Activated B cell treated with CpG ODN at 0.5 μM for 24 hours (primary cell): ENCODE data around the gene COL3A1. TPM values are rescaled to one million over a fixed set of nuclear protein-coding genes. Genes with fewer than 3 reads are reported as not detected.

Source experiments
- ATAC-seq: fragments of 200-7000 bp; cut with Tn5 transposase; one replicate; pipeline ENCODE4 v1.10.0; 2021; ENCODE audit warnings: low read depth, mild to moderate bottlenecking, moderate library complexity
- CTCF ChIA-PET: fragments of 350-600 bp; sonication (Branson Sonifier 250); formaldehyde crosslinking; loops from one replicate; lab custom pipeline; 2021; ENCODE audit warnings: antibody characterized with exemption; lab: Charles Lee
- POLR2A ChIA-PET: fragments of 350-600 bp; sonication (Branson Sonifier 250); formaldehyde crosslinking; loops from one replicate; lab custom pipeline; 2021; ENCODE audit warnings: antibody characterized with exemption; lab: Charles Lee
- DNase-seq: peaks from one replicate; pipeline ENCODE4 v3.0.0; 2022
- H3K27ac Mint-ChIP-seq: one replicate; pipeline ENCODE4 v1.8.0; 2020; ENCODE audit warnings: mixed read lengths
- H3K27me3 Mint-ChIP-seq: one replicate; pipeline ENCODE4 v1.8.0; 2021; ENCODE audit warnings: mixed read lengths
- H3K36me3 Mint-ChIP-seq: one replicate; pipeline ENCODE4 v1.8.0; 2021; ENCODE audit warnings: low read depth, mixed read lengths
- H3K4me1 Mint-ChIP-seq: one replicate; pipeline ENCODE4 v1.8.0; 2021; ENCODE audit warnings: mixed read lengths
- H3K4me3 Mint-ChIP-seq: one replicate; pipeline ENCODE4 v1.8.0; 2020; ENCODE audit warnings: mild to moderate bottlenecking, mixed read lengths
- H3K9me3 Mint-ChIP-seq: one replicate; pipeline ENCODE4 v1.8.0; 2020; ENCODE audit warnings: mixed read lengths
- intact Hi-C: fragments of 100-400 bp; cut with micrococcal nuclease; formaldehyde crosslinking; loops from one replicate; pipeline ENCODE4 v1.15.1; 2024
- total RNA-seq: library from RNA; stranded (reverse); gene quantifications from 2 replicates; pipeline ENCODE4 v1.2.3, GENCODE V29; 2022
- TF ChIP-seq, protein P1 (sequence below): fragments of 200-600 bp; IDR thresholded peaks from one replicate; pipeline ENCODE4 v1.8.0; 2022; ENCODE audit warnings: antibody characterized with exemption, mild to moderate bottlenecking

The COL3A1 gene
- total RNA-seq, 1 donor from 2014 or later = not detected

GRCh38 chr2:189015359-189015758 is 41.2 kb downstream of the COL3A1 start:
- Mint-ChIP-seq H3K27me3 (no peaks in the 10 kb centered on the region), H3K4me3 (no peak overlapping the region), H3K4me1 (no peaks in the 10 kb centered on the region), H3K27ac (no peak overlapping the region), H3K9me3 (no peaks in the 10 kb centered on the region), H3K36me3 (no peaks in the 10 kb centered on the region)
- DNase-seq (no peak), ATAC-seq (no peak)
- ChIA-PET POLR2A (no interaction called here), CTCF (no interaction called here)
- intact Hi-C loops = no loop called here
- TF ChIP-seq, protein P1, sequence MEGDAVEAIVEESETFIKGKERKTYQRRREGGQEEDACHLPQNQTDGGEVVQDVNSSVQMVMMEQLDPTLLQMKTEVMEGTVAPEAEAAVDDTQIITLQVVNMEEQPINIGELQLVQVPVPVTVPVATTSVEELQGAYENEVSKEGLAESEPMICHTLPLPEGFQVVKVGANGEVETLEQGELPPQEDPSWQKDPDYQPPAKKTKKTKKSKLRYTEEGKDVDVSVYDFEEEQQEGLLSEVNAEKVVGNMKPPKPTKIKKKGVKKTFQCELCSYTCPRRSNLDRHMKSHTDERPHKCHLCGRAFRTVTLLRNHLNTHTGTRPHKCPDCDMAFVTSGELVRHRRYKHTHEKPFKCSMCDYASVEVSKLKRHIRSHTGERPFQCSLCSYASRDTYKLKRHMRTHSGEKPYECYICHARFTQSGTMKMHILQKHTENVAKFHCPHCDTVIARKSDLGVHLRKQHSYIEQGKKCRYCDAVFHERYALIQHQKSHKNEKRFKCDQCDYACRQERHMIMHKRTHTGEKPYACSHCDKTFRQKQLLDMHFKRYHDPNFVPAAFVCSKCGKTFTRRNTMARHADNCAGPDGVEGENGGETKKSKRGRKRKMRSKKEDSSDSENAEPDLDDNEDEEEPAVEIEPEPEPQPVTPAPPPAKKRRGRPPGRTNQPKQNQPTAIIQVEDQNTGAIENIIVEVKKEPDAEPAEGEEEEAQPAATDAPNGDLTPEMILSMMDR = no peak

GRCh38 chr2:189016311-189016861 is 42.2 kb downstream of the COL3A1 start:
- Mint-ChIP-seq H3K4me3 (no peak overlapping the region), H3K27me3 (no peaks in the 10 kb centered on the region), H3K4me1 (no peaks in the 10 kb centered on the region), H3K27ac (no peak overlapping the region), H3K36me3 (no peaks in the 10 kb centered on the region), H3K9me3 (no peaks in the 10 kb centered on the region)
- ChIA-PET POLR2A (no interaction called here), CTCF (no interaction called here)
- ATAC-seq = no peak
- no peak for DNase-seq
- TF ChIP-seq, protein P1 = no peak
- intact Hi-C loops = no loop called here

DNA sequence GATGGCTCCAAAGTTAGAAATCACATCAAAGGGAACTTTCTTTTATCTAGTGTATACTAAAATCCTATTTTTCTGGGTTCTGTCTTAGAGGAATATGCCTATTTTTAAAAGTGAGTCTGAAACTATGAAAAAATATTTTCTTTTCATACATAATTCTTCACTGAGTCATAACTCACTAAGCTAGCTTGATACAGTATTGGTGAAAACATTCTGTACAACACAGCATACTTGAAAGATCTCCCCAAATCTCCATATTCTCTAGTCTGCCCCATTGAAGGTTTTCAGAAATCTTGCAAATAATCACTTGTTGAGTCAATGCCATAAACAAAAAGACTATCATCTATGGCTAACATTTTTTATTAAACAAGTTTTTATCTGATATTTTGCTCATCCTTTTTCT is 44.5 kb downstream of the COL3A1 start:
- no peaks in the 10 kb centered on the region for H3K27me3 Mint-ChIP-seq
- H3K4me1 Mint-ChIP-seq = no peaks in the 10 kb centered on the region
- DNase-seq = no peak
- ChIA-PET POLR2A (no interaction called here), CTCF (no interaction called here)
- no peaks in the 10 kb centered on the region for H3K9me3 Mint-ChIP-seq
- H3K4me3 Mint-ChIP-seq = no peak overlapping the region
- H3K36me3 Mint-ChIP-seq = no peaks in the 10 kb centered on the region
- no peak for ATAC-seq
- H3K27ac Mint-ChIP-seq = no peak overlapping the region
- intact Hi-C loops = no loop called here
- TF ChIP-seq, protein P1 = no peak

DNA sequence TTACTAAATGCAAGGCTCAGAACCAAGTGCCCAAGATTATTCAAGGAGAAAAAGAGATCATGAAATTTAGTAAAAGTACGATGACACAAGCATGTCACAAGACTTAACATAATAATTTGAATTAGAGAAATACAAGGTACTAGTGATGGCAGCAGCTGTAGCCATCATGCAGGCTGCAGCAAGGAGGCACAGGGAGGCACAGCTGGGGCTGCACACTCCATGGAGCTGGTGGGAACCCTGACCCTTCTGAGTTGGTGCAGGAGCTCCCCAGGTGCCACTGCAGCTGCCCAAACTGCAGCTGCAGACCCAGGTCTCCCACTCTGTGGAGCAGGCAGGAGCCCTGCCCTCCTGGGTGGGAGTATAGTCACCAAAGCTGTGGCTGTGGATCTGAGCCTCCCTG is 46.0 kb downstream of the COL3A1 start:
- Mint-ChIP-seq H3K4me1 (no peaks in the 10 kb centered on the region), H3K27me3 (no peaks in the 10 kb centered on the region), H3K4me3 (no peak overlapping the region), H3K9me3 (no peaks in the 10 kb centered on the region), H3K36me3 (no peaks in the 10 kb centered on the region), H3K27ac (no peak overlapping the region)
- DNase-seq = no peak
- TF ChIP-seq, protein P1 = no peak
- intact Hi-C loops = no loop called here
- ChIA-PET POLR2A (no interaction called here), CTCF (no interaction called here)
- no peak for ATAC-seq

GRCh38 chr2:189022053-189022481 is 47.9 kb downstream of the COL3A1 start:
- Mint-ChIP-seq H3K27ac (no peak overlapping the region), H3K27me3 (no peaks in the 10 kb centered on the region), H3K9me3 (no peaks in the 10 kb centered on the region), H3K4me1 (no peaks in the 10 kb centered on the region), H3K36me3 (no peaks in the 10 kb centered on the region), H3K4me3 (no peak overlapping the region)
- ChIA-PET CTCF (no interaction called here), POLR2A (no interaction called here)
- intact Hi-C loops = no loop called here
- no peak for DNase-seq
- ATAC-seq = no peak
- TF ChIP-seq, protein P1 = no peak
